GM12878 (cell line): Measurements from ENCODE around the gene WRAP73. TPM values are rescaled to one million over a fixed set of nuclear protein-coding genes. Genes with fewer than 3 reads are reported as not detected.

Source experiments
- ATAC-seq: fragments of 200-7000 bp; cut with Tn5 transposase; 3 replicates; pipeline ENCODE4 v1.9.1; 2020; ENCODE audit warnings: mild to moderate bottlenecking, moderate library complexity
- BruUV-seq: library from RNA; stranded (reverse); fragments of 400-500 nt; replicated peaks from 2 replicates; lab custom pipeline; 2021; lab: Mats Ljungman, UMichigan
- CTCF ChIA-PET: fragments of 300-600 bp; sonication (Branson Sonifier 250); formaldehyde crosslinking; extraction: SDS; loops from one replicate; lab custom pipeline; 2021; ENCODE audit warnings: inconsistent platforms; lab: Yijun Ruan, JAX
- POLR2A ChIA-PET: fragments of 350-600 bp; formaldehyde crosslinking; extraction: SDS; loops from one replicate; lab custom pipeline; 2021; ENCODE audit warnings: inconsistent platforms; lab: Charles Lee
- RAD21 ChIA-PET: fragments of 300-600 bp; sonication (Branson Sonifier 250); formaldehyde crosslinking; loops from one replicate; lab custom pipeline; 2023; ENCODE audit warnings: antibody characterized with exemption; ENCODE audit not compliant: unreplicated experiment; lab: Charles Lee
- SMC1A ChIA-PET: fragments of 300-600 bp; sonication (Branson Sonifier 250); formaldehyde crosslinking; loops from one replicate; lab custom pipeline; 2023; ENCODE audit not compliant: unreplicated experiment, uncharacterized antibody; lab: Charles Lee
- DNase-seq: peaks from one replicate; pipeline ENCODE4 v3.0.0-alpha.2; 2011; ENCODE audit warnings: low read depth, low spot score
- FAIRE-seq: peaks from 3 replicates; lab custom pipeline; 2011; peaks lifted over from hg19 to GRCh38; lab: Jason Lieb, UNC
- H2AFZ ChIP-seq: 2 replicates; pipeline ENCODE4 v1.6.0; 2011; ENCODE audit warnings: low read depth, low read length, control low read depth; ENCODE audit not compliant: control insufficient read depth
- H3K27ac ChIP-seq: 2 replicates; pipeline ENCODE4 v1.5.1; 2011; ENCODE audit warnings: control low read depth; ENCODE audit not compliant: control insufficient read depth, insufficient read depth
- H3K27me3 ChIP-seq, 2 experiments: replicated peaks in 1 of 2; 2 replicates each; pipeline versions ENCODE4 v1.6.0 to v1.6.1; 2011; ENCODE audit warnings: low read length in 1 of 2; ENCODE audit not compliant: control insufficient read depth in 2 of 2, insufficient read depth in 2 of 2
- H3K36me3 ChIP-seq, 2 experiments: 2 replicates each; pipeline ENCODE4 v1.5.1; 2011; ENCODE audit warnings: low read length in 1 of 2; ENCODE audit not compliant: control insufficient read depth in 2 of 2, insufficient read depth in 2 of 2
- H3K4me1 ChIP-seq: 2 replicates; pipeline ENCODE4 v1.6.1; 2011; ENCODE audit warnings: mild to moderate bottlenecking, low read length, moderate library complexity, mixed read lengths; ENCODE audit not compliant: control insufficient read depth, insufficient read depth
- H3K4me2 ChIP-seq: 2 replicates; pipeline ENCODE4 v1.6.0; 2011; ENCODE audit warnings: control low read depth; ENCODE audit not compliant: control insufficient read depth, insufficient read depth
- H3K4me3 ChIP-seq: fragments of 200-600 bp; sonication (generic); 2 replicates; pipeline ENCODE4 v1.5.1; 2016
- H3K79me2 ChIP-seq: 2 replicates; pipeline ENCODE4 v1.6.0; 2011; ENCODE audit warnings: low read length; ENCODE audit not compliant: control insufficient read depth, insufficient read depth
- H3K9ac ChIP-seq: 2 replicates; pipeline ENCODE4 v1.8.0; 2011; ENCODE audit warnings: low read length, control low read depth, mixed read lengths; ENCODE audit not compliant: control insufficient read depth, insufficient read depth
- H3K9me3 ChIP-seq: replicated peaks from 3 replicates; pipeline ENCODE4 v1.5.1; 2011; ENCODE audit warnings: mild to moderate bottlenecking, low read length; ENCODE audit not compliant: control insufficient read depth, insufficient read depth
- H4K20me1 ChIP-seq: 2 replicates; pipeline ENCODE4 v1.6.0; 2011; ENCODE audit not compliant: control insufficient read depth, insufficient read depth
- BCL11A ChIP-seq: IDR thresholded peaks from 2 replicates; pipeline ENCODE4 v1.6.1; 2011; ENCODE audit warnings: low read depth, low read length
- CBFB ChIP-seq: IDR thresholded peaks from 2 replicates; pipeline ENCODE4 v1.6.1; 2016; ENCODE audit warnings: antibody characterized with exemption, low read depth
- CHD1 ChIP-seq: IDR thresholded peaks from 2 replicates; pipeline ENCODE4 v1.6.1; 2012; ENCODE audit warnings: low read depth, low read length, improper control_type of control experiment
- CREM ChIP-seq: IDR thresholded peaks from 2 replicates; pipeline ENCODE4 v1.6.1; 2014; ENCODE audit warnings: antibody characterized with exemption, low read depth
- EP300 ChIP-seq, 2 experiments: fragments of 150-350 bp in 1 of 2; IDR thresholded peaks; 2 replicates each; pipeline ENCODE4 v1.6.1; 2011 to 2012; ENCODE audit warnings: low read depth in 2 of 2, low read length in 2 of 2, borderline replicate concordance in 1 of 2, improper control_type of control experiment in 1 of 2, inconsistent platforms in 1 of 2; ENCODE audit not compliant: control insufficient read depth in 1 of 2
- ETV6 ChIP-seq, 2 experiments: fragments of 450-650 bp in 1 of 2; IDR thresholded peaks in 1 of 2; conservative IDR thresholded peaks in 1 of 2; 2 replicates each; pipeline ENCODE4 v1.6.1; 2014; ENCODE audit warnings: antibody characterized with exemption in 1 of 2, borderline replicate concordance in 1 of 2, low read depth in 1 of 2, mild to moderate bottlenecking in 1 of 2, moderate library complexity in 1 of 2
- FOS ChIP-seq: IDR thresholded peaks from 3 replicates; pipeline ENCODE4 v1.6.1; 2011; ENCODE audit warnings: borderline replicate concordance; ENCODE audit not compliant: insufficient read length; ENCODE audit errors: extremely low read depth
- HDAC6 ChIP-seq: fragments of 200-600 bp; sonication (generic); IDR thresholded peaks from one replicate; pipeline ENCODE4 v1.8.0; 2017; ENCODE audit warnings: antibody characterized with exemption; ENCODE audit not compliant: unreplicated experiment
- MTA2 ChIP-seq: fragments of 450-650 bp; IDR thresholded peaks from 2 replicates; pipeline ENCODE4 v1.6.1; 2016; ENCODE audit warnings: low read depth, mild to moderate bottlenecking, moderate library complexity
- POLR2AphosphoS2 ChIP-seq: IDR thresholded peaks from 2 replicates; pipeline ENCODE4 v1.6.1; 2011; ENCODE audit warnings: low read depth, mild to moderate bottlenecking, low read length, improper control_type of control experiment, moderate library complexity
- RELA ChIP-seq: fragments of 450-650 bp; IDR thresholded peaks from 2 replicates; pipeline ENCODE4 v1.8.0; 2014; ENCODE audit warnings: borderline replicate concordance; ENCODE audit not compliant: partially characterized antibody
- SP1 ChIP-seq: IDR thresholded peaks from one replicate; pipeline ENCODE4 v1.6.1; 2011; ENCODE audit warnings: low read depth, low read length
- WGBS: methylation state at CpG from one replicate; pipeline ENCODE4 v1.1.6; 2016; ENCODE audit warnings: low lambda C conversion rate; ENCODE audit not compliant: insufficient replicate concordance, insufficient coverage; ENCODE audit errors: missing lambda C conversion rate; 5-methylcytosine and 5-hydroxymethylcytosine counted together
- in situ Hi-C: fragments of 300-500 bp; cut with MboI; formaldehyde crosslinking; loops from 9 replicates; pipeline ENCODE4 v1.14.3; 2018; ENCODE audit warnings: mixed read lengths
- intact Hi-C: fragments of 100-400 bp; cut with micrococcal nuclease; formaldehyde crosslinking; loops from one replicate; pipeline ENCODE4 v1.14.2; 2022; ENCODE audit not compliant: unreplicated experiment
- polyA plus RNA-seq, 11 experiments: library from polyadenylated mRNA; depleted of rRNA in 4 of 11; unstranded in 6 of 11; stranded (reverse) in 5 of 11; fragments of >200 nt; fragmentation: Nextera tagmentation in 4 of 11; fragmentation: Illumina TruSeq in 1 of 11; extraction: Ambion mirVana in 4 of 11; extraction: Trizol in 1 of 11; gene quantifications; 1 replicate in 1 of 11; 2 replicates in 10 of 11; pipeline versions ENCODE4 v1.2.1 to v1.2.3, GENCODE V29; 2011 to 2016; ENCODE audit warnings: inconsistent platforms in 2 of 11, missing spikeins in 2 of 11, low read depth in 1 of 11
- total RNA-seq, 4 experiments: library from RNA; depleted of rRNA in 3 of 4; stranded (reverse); fragments of >200 nt in 3 of 4; fragmentation: Illumina TruSeq in 1 of 4; extraction: Trizol in 1 of 4; gene quantifications; 2 replicates each; pipeline versions ENCODE4 v1.2.1 to v1.2.3, GENCODE V29; 2013 to 2021
- TF ChIP-seq, protein P1 (sequence below): fragments of 450-650 bp; IDR thresholded peaks from 2 replicates; pipeline ENCODE4 v1.6.1; 2016; ENCODE audit warnings: mild to moderate bottlenecking, moderate library complexity, borderline replicate concordance
- TF ChIP-seq, protein P2 (sequence below): fragments of 450-650 bp; formaldehyde crosslinking; IDR thresholded peaks from 2 replicates; pipeline ENCODE4 v1.5.0; 2022; ENCODE audit warnings: mild to moderate bottlenecking, missing genetic modification characterization

Gene WRAP73
- total and polyA plus RNA-seq, 10 of the 15 experiments (the other 5 are each of a cell fraction or from before 2014, with no cell fraction given) = 3.2 to 65.8 (median 48.0) TPM

DNA sequence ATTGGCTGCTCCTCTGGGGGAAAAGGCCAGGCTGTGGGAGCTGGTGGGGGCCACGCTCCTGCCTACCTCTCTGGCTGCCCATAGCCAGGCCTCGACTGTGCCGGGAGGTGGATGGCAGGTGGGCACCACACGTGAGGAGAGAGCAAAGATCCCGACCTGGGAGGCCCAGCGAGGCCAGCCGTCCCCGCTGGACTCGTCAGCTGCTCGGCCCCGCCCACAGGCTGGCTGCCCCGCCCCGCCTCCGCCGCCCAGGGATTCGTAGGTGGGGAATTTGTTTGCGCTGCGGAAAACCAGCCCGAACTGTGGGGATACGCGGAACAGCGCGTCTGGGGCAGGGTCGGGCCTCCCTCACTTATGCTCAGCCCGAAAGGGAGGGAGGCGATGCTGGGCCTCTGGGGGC, 34.1 kb upstream of the WRAP73 start:
- in situ Hi-C loops = no loop called here
- SMC1A ChIA-PET = no interaction called here
- no peak for TF ChIP-seq BCL11A
- no peak for TF ChIP-seq EP300 (IDR thresholded peaks at IDR 0.05; ENCODE audit: borderline replicate concordance in 1 of 2, control insufficient read depth in 1 of 2, low read depth in 2 of 2, low read length in 2 of 2)
- no peak for TF ChIP-seq SP1
- TF ChIP-seq RELA = no peak
- TF ChIP-seq MTA2 = no peak
- no peak for TF ChIP-seq FOS
- no peak for TF ChIP-seq ETV6 (conservative IDR thresholded peaks at IDR 0.05 in 1 of 2, IDR thresholded peaks at IDR 0.05 in 1 of 2; ENCODE audit: borderline replicate concordance in 1 of 2, low read depth in 1 of 2)
- no peak for TF ChIP-seq CBFB
- TF ChIP-seq, protein P1, sequence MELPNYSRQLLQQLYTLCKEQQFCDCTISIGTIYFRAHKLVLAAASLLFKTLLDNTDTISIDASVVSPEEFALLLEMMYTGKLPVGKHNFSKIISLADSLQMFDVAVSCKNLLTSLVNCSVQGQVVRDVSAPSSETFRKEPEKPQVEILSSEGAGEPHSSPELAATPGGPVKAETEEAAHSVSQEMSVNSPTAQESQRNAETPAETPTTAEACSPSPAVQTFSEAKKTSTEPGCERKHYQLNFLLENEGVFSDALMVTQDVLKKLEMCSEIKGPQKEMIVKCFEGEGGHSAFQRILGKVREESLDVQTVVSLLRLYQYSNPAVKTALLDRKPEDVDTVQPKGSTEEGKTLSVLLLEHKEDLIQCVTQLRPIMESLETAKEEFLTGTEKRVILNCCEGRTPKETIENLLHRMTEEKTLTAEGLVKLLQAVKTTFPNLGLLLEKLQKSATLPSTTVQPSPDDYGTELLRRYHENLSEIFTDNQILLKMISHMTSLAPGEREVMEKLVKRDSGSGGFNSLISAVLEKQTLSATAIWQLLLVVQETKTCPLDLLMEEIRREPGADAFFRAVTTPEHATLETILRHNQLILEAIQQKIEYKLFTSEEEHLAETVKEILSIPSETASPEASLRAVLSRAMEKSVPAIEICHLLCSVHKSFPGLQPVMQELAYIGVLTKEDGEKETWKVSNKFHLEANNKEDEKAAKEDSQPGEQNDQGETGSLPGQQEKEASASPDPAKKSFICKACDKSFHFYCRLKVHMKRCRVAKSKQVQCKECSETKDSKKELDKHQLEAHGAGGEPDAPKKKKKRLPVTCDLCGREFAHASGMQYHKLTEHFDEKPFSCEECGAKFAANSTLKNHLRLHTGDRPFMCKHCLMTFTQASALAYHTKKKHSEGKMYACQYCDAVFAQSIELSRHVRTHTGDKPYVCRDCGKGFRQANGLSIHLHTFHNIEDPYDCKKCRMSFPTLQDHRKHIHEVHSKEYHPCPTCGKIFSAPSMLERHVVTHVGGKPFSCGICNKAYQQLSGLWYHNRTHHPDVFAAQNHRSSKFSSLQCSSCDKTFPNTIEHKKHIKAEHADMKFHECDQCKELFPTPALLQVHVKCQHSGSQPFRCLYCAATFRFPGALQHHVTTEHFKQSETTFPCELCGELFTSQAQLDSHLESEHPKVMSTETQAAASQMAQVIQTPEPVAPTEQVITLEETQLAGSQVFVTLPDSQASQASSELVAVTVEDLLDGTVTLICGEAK = no peak
- TF ChIP-seq HDAC6 = no peak
- TF ChIP-seq, protein P2, sequence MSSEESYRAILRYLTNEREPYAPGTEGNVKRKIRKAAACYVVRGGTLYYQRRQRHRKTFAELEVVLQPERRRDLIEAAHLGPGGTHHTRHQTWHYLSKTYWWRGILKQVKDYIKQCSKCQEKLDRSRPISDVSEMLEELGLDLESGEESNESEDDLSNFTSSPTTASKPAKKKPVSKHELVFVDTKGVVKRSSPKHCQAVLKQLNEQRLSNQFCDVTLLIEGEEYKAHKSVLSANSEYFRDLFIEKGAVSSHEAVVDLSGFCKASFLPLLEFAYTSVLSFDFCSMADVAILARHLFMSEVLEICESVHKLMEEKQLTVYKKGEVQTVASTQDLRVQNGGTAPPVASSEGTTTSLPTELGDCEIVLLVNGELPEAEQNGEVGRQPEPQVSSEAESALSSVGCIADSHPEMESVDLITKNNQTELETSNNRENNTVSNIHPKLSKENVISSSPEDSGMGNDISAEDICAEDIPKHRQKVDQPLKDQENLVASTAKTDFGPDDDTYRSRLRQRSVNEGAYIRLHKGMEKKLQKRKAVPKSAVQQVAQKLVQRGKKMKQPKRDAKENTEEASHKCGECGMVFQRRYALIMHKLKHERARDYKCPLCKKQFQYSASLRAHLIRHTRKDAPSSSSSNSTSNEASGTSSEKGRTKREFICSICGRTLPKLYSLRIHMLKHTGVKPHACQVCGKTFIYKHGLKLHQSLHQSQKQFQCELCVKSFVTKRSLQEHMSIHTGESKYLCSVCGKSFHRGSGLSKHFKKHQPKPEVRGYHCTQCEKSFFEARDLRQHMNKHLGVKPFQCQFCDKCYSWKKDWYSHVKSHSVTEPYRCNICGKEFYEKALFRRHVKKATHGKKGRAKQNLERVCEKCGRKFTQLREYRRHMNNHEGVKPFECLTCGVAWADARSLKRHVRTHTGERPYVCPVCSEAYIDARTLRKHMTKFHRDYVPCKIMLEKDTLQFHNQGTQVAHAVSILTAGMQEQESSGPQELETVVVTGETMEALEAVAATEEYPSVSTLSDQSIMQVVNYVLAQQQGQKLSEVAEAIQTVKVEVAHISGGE (CRISPR knock-in tag) = no peak
- no peak for TF ChIP-seq CREM
- no peak for TF ChIP-seq POLR2AphosphoS2
- no peak for TF ChIP-seq CHD1

More for the DNA sequence above, 34.1 kb upstream of the WRAP73 start:
- 67% methylated on average over 24 of the region's 26 CpGs for WGBS
- H3K27me3 ChIP-seq = no peaks in the 10 kb centered on the region
- H3K4me3 ChIP-seq = no peak overlapping the region
- ChIA-PET POLR2A (no interaction called here), RAD21 (no interaction called here), CTCF (no interaction called here)
- H3K4me1 ChIP-seq = peaks cover 16% of the 10 kb centered on the region
- no peaks in the 10 kb centered on the region; the same call in 1 of the 2 replicates for H4K20me1 ChIP-seq
- no peak for FAIRE-seq
- H3K9me3 ChIP-seq = no peaks in the 10 kb centered on the region
- H3K36me3 ChIP-seq = peaks cover 2 to 51% of the 10 kb centered on the region in 2 experiments; a peak in 3 of 4 replicates
- DNase-seq = no peak
- H2AFZ ChIP-seq = no peak overlapping the region
- ATAC-seq = no peak
- no TSS peak for BruUV-seq
- H3K4me2 ChIP-seq = no peak overlapping the region
- no peak overlapping the region for H3K27ac ChIP-seq
- H3K79me2 ChIP-seq = peaks cover 18% of the 10 kb centered on the region
- H3K9ac ChIP-seq = no peak overlapping the region
- intact Hi-C loops = no loop called here
